HepG2 (cell line): ENCODE results near the gene ASH1L. TPM values are rescaled to one million over a fixed set of nuclear protein-coding genes. Genes with fewer than 3 reads are reported as not detected.

ENCODE experiments used
- EP300 ChIP-seq, 3 experiments: sonication (generic) in 1 of 3; formaldehyde crosslinking in 1 of 3; IDR thresholded peaks; 2 replicates each; pipeline versions ENCODE4 v1.5.1 to v1.6.1; 2011 to 2020; ENCODE audit warnings: low read depth in 2 of 3, low read length in 2 of 3, borderline replicate concordance in 1 of 3, improper control_type of control experiment in 1 of 3, mild to moderate bottlenecking in 1 of 3, missing genetic modification reagents in 1 of 3, moderate library complexity in 1 of 3
- HNRNPH1 ChIP-seq: fragments of 200-400 bp; formaldehyde crosslinking; optimal IDR thresholded peaks from 2 replicates; pipeline ENCODE3; 2017; ENCODE audit warnings: mild to moderate bottlenecking, low read depth, low read length
- JUN ChIP-seq: sonication (generic); formaldehyde crosslinking; IDR thresholded peaks from 2 replicates; pipeline ENCODE4 v1.4.0; 2020; ENCODE audit warnings: mild to moderate bottlenecking, missing genetic modification reagents
- KDM3A ChIP-seq: IDR thresholded peaks from 2 replicates; pipeline ENCODE4 v1.6.1; 2018; ENCODE audit warnings: low read depth, missing compliant biosample characterization
- MBNL3 ChIP-seq: fragments of 250-450 bp; sonication (Bioruptor Pico); conservative IDR thresholded peaks from 2 replicates; pipeline ENCODE4 v1.8.0; 2022; ENCODE audit warnings: mild to moderate bottlenecking, inconsistent platforms
- NKX3-1 ChIP-seq: sonication (generic); formaldehyde crosslinking; IDR thresholded peaks from 2 replicates; pipeline ENCODE4 v1.5.0; 2020; ENCODE audit warnings: missing genetic modification reagents
- PCBP2 ChIP-seq: fragments of 200-400 bp; formaldehyde crosslinking; optimal IDR thresholded peaks from 2 replicates; pipeline ENCODE3; 2018; ENCODE audit warnings: low read length, low read depth; ENCODE audit not compliant: poor library complexity, severe bottlenecking
- PHF8 ChIP-seq: sonication (generic); formaldehyde crosslinking; IDR thresholded peaks from 2 replicates; pipeline ENCODE4 v1.5.0; 2020; ENCODE audit warnings: missing genetic modification reagents
- POGZ ChIP-seq: sonication (generic); formaldehyde crosslinking; IDR thresholded peaks from 2 replicates; pipeline ENCODE4 v1.4.0; 2020; ENCODE audit warnings: mild to moderate bottlenecking, missing genetic modification reagents
- SETDB1 ChIP-seq: sonication (generic); formaldehyde crosslinking; IDR thresholded peaks from 2 replicates; pipeline ENCODE4 v1.5.1; 2020; ENCODE audit warnings: missing genetic modification reagents, mild to moderate bottlenecking, borderline replicate concordance
- SMYD3 ChIP-seq: sonication (generic); formaldehyde crosslinking; IDR thresholded peaks from 2 replicates; pipeline ENCODE4 v1.8.1; 2023; ENCODE audit warnings: mild to moderate bottlenecking, missing genetic modification reagents
- SRSF4 ChIP-seq: fragments of 200-400 bp; formaldehyde crosslinking; IDR thresholded peaks from one replicate; pipeline ENCODE4 v1.6.1; 2018; ENCODE audit warnings: mild to moderate bottlenecking, low read depth, low read length, moderate library complexity; ENCODE audit not compliant: poor library complexity, severe bottlenecking
- STAG1 ChIP-seq: sonication (generic); formaldehyde crosslinking; IDR thresholded peaks from 2 replicates; pipeline ENCODE4 v1.4.0; 2020; ENCODE audit warnings: missing genetic modification reagents
- TEAD3 ChIP-seq: optimal IDR thresholded peaks from 2 replicates; pipeline ENCODE3; 2016; ENCODE audit warnings: borderline replicate concordance
- ZNF10 ChIP-seq: sonication (generic); formaldehyde crosslinking; IDR thresholded peaks from 2 replicates; pipeline ENCODE4 v1.4.0; 2020; ENCODE audit warnings: mild to moderate bottlenecking, low read depth, missing genetic modification reagents, borderline replicate concordance
- ZNF101 ChIP-seq: sonication (generic); formaldehyde crosslinking; IDR thresholded peaks from 2 replicates; pipeline ENCODE4 v1.4.0; 2020; ENCODE audit warnings: mild to moderate bottlenecking, low read depth, missing genetic modification reagents, borderline replicate concordance
- ZNF292 ChIP-seq: sonication (generic); formaldehyde crosslinking; IDR thresholded peaks from 2 replicates; pipeline ENCODE4 v1.8.1; 2022; ENCODE audit warnings: mild to moderate bottlenecking, low read depth, missing genetic modification reagents, borderline replicate concordance
- ZNF296 ChIP-seq: sonication (generic); formaldehyde crosslinking; conservative IDR thresholded peaks from 2 replicates; pipeline ENCODE4 v1.5.0; 2020; ENCODE audit warnings: mild to moderate bottlenecking, missing genetic modification reagents
- ZNF382 ChIP-seq: sonication (generic); formaldehyde crosslinking; IDR thresholded peaks from 2 replicates; pipeline ENCODE4 v1.5.0; 2020; ENCODE audit warnings: missing genetic modification reagents, mild to moderate bottlenecking, borderline replicate concordance
- ZNF775 ChIP-seq: sonication (generic); formaldehyde crosslinking; IDR thresholded peaks from 2 replicates; pipeline ENCODE4 v1.4.0; 2020; ENCODE audit warnings: missing genetic modification reagents, mild to moderate bottlenecking, moderate library complexity, borderline replicate concordance
- ZSCAN12 ChIP-seq: sonication (generic); formaldehyde crosslinking; IDR thresholded peaks from 2 replicates; pipeline ENCODE4 v1.9.0; 2021; ENCODE audit warnings: mild to moderate bottlenecking, missing genetic modification reagents
- polyA plus RNA-seq, 8 experiments: library from polyadenylated mRNA; depleted of rRNA in 3 of 8; stranded (reverse) in 7 of 8; unstranded in 1 of 8; fragments of >200 nt; fragmentation: Illumina TruSeq in 4 of 8; extraction: Trizol in 4 of 8; gene quantifications; 2 replicates each; pipeline versions ENCODE4 v1.2.1 to v1.2.3, GENCODE V29; 2011 to 2016; ENCODE audit warnings: low read depth in 4 of 8, missing spikeins in 1 of 8, mixed read lengths in 1 of 8; ENCODE audit not compliant: insufficient read depth in 1 of 8
- total RNA-seq, 5 experiments: library from RNA; depleted of rRNA; stranded (reverse); fragments of >200 nt; fragmentation: Illumina TruSeq; extraction: Trizol; gene quantifications; 2 replicates each; pipeline ENCODE4 v1.2.3, GENCODE V29; 2016; ENCODE audit warnings: low read depth in 1 of 5
- TF ChIP-seq, protein P1 (sequence below): sonication (generic); formaldehyde crosslinking; IDR thresholded peaks from 2 replicates; pipeline ENCODE4 v1.8.0; 2022; ENCODE audit warnings: mild to moderate bottlenecking, missing genetic modification reagents, borderline replicate concordance
- TF ChIP-seq, protein P2 (sequence below): sonication (generic); formaldehyde crosslinking; IDR thresholded peaks from 2 replicates; pipeline ENCODE4 v1.4.0; 2020; ENCODE audit warnings: missing genetic modification reagents

Gene ASH1L
- total and polyA plus RNA-seq, 2 of the 13 experiments (the other 11 are each of a cell fraction or from before 2014, with no cell fraction given): 10.2 to 15.3 TPM

GRCh38 chr1:155300553-155301329 is 261.9 kb downstream of the ASH1L start (continued):
- TF ChIP-seq EP300 (IDR thresholded peaks at IDR 0.05; ENCODE audit: low read depth in 2 of 2, low read length in 2 of 2) (peak in 1 of 2 experiments; percentile 70; a peak in 2 of 4 replicates), EP300 (CRISPR knock-in tag; IDR thresholded peaks at IDR 0.05; ENCODE audit: borderline replicate concordance) (peak; percentile 63), ZNF296 (CRISPR knock-in tag) (no peak), ZNF101 (CRISPR knock-in tag) (no peak), ZNF10 (CRISPR knock-in tag) (no peak), POGZ (CRISPR knock-in tag) (peak; percentile 77), NKX3-1 (peak; percentile 82; the same call in 1 of the 2 replicates), STAG1 (0 out of 2 replicates have a peak, but pooled peaks have one; percentile 13), PCBP2 (no peak), JUN (CRISPR knock-in tag) (peak; percentile 59; the same call in 1 of the 2 replicates), ZNF292 (CRISPR knock-in tag) (peak; percentile 89; the same call in 1 of the 2 replicates), PHF8 (CRISPR knock-in tag) (peak; percentile 62), ZNF382 (CRISPR knock-in tag) (no peak), SETDB1 (CRISPR knock-in tag) (no peak), ZSCAN12 (no peak), TEAD3 (CRISPR knock-in tag) (peak; percentile 77), SRSF4 (no peak), SMYD3 (CRISPR knock-in tag) (no peak), HNRNPH1 (no peak), ZNF775 (CRISPR knock-in tag) (no peak), MBNL3 (CRISPR knock-in tag) (no peak), KDM3A (CRISPR knock-in tag) (peak; percentile 89; the same call in 1 of the 2 replicates)
- TF ChIP-seq, protein P1, sequence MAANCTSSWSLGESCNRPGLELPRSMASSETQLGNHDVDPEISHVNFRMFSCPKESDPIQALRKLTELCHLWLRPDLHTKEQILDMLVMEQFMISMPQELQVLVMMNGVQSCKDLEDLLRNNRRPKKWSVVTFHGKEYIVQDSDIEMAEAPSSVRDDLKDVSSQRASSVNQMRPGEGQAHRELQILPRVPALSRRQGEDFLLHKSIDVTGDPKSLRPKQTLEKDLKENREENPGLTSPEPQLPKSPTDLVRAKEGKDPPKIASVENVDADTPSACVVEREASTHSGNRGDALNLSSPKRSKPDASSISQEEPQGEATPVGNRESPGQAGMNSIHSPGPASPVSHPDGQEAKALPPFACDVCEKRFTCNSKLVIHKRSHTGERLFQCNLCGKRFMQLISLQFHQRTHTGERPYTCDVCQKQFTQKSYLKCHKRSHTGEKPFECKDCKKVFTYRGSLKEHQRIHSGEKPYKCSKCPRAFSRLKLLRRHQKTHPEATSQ: no peak; the same call in 1 of the 2 replicates
- TF ChIP-seq, protein P2, sequence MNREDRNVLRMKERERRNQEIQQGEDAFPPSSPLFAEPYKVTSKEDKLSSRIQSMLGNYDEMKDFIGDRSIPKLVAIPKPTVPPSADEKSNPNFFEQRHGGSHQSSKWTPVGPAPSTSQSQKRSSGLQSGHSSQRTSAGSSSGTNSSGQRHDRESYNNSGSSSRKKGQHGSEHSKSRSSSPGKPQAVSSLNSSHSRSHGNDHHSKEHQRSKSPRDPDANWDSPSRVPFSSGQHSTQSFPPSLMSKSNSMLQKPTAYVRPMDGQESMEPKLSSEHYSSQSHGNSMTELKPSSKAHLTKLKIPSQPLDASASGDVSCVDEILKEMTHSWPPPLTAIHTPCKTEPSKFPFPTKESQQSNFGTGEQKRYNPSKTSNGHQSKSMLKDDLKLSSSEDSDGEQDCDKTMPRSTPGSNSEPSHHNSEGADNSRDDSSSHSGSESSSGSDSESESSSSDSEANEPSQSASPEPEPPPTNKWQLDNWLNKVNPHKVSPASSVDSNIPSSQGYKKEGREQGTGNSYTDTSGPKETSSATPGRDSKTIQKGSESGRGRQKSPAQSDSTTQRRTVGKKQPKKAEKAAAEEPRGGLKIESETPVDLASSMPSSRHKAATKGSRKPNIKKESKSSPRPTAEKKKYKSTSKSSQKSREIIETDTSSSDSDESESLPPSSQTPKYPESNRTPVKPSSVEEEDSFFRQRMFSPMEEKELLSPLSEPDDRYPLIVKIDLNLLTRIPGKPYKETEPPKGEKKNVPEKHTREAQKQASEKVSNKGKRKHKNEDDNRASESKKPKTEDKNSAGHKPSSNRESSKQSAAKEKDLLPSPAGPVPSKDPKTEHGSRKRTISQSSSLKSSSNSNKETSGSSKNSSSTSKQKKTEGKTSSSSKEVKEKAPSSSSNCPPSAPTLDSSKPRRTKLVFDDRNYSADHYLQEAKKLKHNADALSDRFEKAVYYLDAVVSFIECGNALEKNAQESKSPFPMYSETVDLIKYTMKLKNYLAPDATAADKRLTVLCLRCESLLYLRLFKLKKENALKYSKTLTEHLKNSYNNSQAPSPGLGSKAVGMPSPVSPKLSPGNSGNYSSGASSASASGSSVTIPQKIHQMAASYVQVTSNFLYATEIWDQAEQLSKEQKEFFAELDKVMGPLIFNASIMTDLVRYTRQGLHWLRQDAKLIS (CRISPR knock-in tag): no peak
